HepG2 (cell line): ENCODE results near the gene PDZD2. TPM values are rescaled to one million over a fixed set of nuclear protein-coding genes. Genes with fewer than 3 reads are reported as not detected.

Source experiments
- ATAC-seq: fragments of 200-7000 bp; cut with Tn5 transposase; 3 replicates; pipeline ENCODE4 v1.9.1; 2020; ENCODE audit warnings: mild to moderate bottlenecking, moderate library complexity
- BruUV-seq: library from RNA; stranded (reverse); fragments of 400-500 nt; replicated peaks from 2 replicates; lab custom pipeline; 2021; lab: Mats Ljungman, UMichigan
- CTCF ChIA-PET: fragments of 300-600 bp; formaldehyde crosslinking; extraction: SDS; loops from one replicate; lab custom pipeline; 2021; ENCODE audit warnings: low total read pairs, inconsistent platforms, low intra/inter-chr PET ratio; lab: Yijun Ruan, JAX
- POLR2A ChIA-PET: fragments of 350-600 bp; sonication (Branson Sonifier 250); formaldehyde crosslinking; loops from one replicate; lab custom pipeline; 2020; ENCODE audit warnings: antibody characterized with exemption, inconsistent platforms; lab: Yijun Ruan, JAX
- DNase-seq: peaks from one replicate; pipeline ENCODE4 v3.0.0-alpha.2; 2015; ENCODE audit warnings: low spot score
- FAIRE-seq: peaks from 3 replicates; lab custom pipeline; 2011; peaks lifted over from hg19 to GRCh38; lab: Jason Lieb, UNC
- H2AFZ ChIP-seq: one replicate; pipeline ENCODE4 v1.6.1; 2011; ENCODE audit warnings: low read length, inconsistent platforms
- H3K27ac ChIP-seq: fragments of 300-600 bp; 3 replicates; pipeline ENCODE4 v1.8.0; 2011; ENCODE audit warnings: mixed run types, mild to moderate bottlenecking, mixed read lengths, low read length, inconsistent platforms; ENCODE audit not compliant: insufficient read depth; ENCODE audit errors: extremely low read length
- H3K27me3 ChIP-seq, 2 experiments: fragments of 200-600 bp in 1 of 2; 2 replicates in 1 of 2; 3 replicates in 1 of 2; pipeline versions ENCODE4 v1.6.0 to v1.8.0; 2011; ENCODE audit warnings: low read length in 2 of 2, mild to moderate bottlenecking in 2 of 2, moderate library complexity in 2 of 2, inconsistent platforms in 1 of 2; ENCODE audit not compliant: insufficient read depth in 2 of 2, control insufficient read depth in 1 of 2
- H3K36me3 ChIP-seq, 2 experiments: fragments of 200-600 bp in 1 of 2; replicated peaks in 1 of 2; 2 replicates in 1 of 2; 3 replicates in 1 of 2; pipeline versions ENCODE4 v1.5.1 to v1.8.0; 2011; ENCODE audit warnings: low read length in 2 of 2, inconsistent platforms in 1 of 2; ENCODE audit not compliant: insufficient read depth in 2 of 2, control insufficient read depth in 1 of 2
- H3K4me1 ChIP-seq: 2 replicates; pipeline ENCODE4 v1.5.1; 2012; ENCODE audit warnings: low read length, inconsistent platforms; ENCODE audit not compliant: insufficient read depth
- H3K4me2 ChIP-seq: 2 replicates; pipeline ENCODE4 v1.6.0; 2011; ENCODE audit warnings: low read depth, low read length, inconsistent platforms
- H3K4me3 ChIP-seq, 3 experiments: fragments of 200-600 bp in 1 of 3; sonication (generic), shearing (Covaris generic) in 1 of 3; replicated peaks in 1 of 3; 2 replicates each; pipeline ENCODE4 v1.5.1; 2011 to 2016; ENCODE audit warnings: low read length in 3 of 3, inconsistent platforms in 2 of 3, low read depth in 2 of 3, mild to moderate bottlenecking in 2 of 3, control low read depth in 1 of 3, mixed read lengths in 1 of 3; ENCODE audit not compliant: insufficient read depth in 1 of 3
- H3K79me2 ChIP-seq: one replicate; pipeline ENCODE4 v1.6.1; 2011; ENCODE audit warnings: low read length, inconsistent platforms; ENCODE audit not compliant: insufficient read depth
- H3K9ac ChIP-seq: 2 replicates; pipeline ENCODE4 v1.6.0; 2011; ENCODE audit warnings: mild to moderate bottlenecking, low read depth, low read length, inconsistent platforms; ENCODE audit not compliant: insufficient read depth
- H3K9me3 ChIP-seq: 2 replicates; pipeline ENCODE4 v1.5.1; 2012; ENCODE audit warnings: mild to moderate bottlenecking, low read length
- H4K20me1 ChIP-seq: 2 replicates; pipeline ENCODE4 v1.6.0; 2011; ENCODE audit warnings: inconsistent platforms, mild to moderate bottlenecking, low read length, moderate library complexity; ENCODE audit not compliant: insufficient read depth
- ATF3 ChIP-seq: sonication (generic); formaldehyde crosslinking; IDR thresholded peaks from 2 replicates; pipeline ENCODE4 v1.4.0; 2020; ENCODE audit warnings: missing genetic modification reagents
- HMG20A ChIP-seq: IDR thresholded peaks from 2 replicates; pipeline ENCODE4 v1.6.1; 2016; ENCODE audit warnings: borderline replicate concordance
- MBD4 ChIP-seq: IDR thresholded peaks from 2 replicates; pipeline ENCODE4 v1.6.1; 2012; ENCODE audit warnings: low read length, inconsistent platforms, borderline replicate concordance
- NFIB ChIP-seq: sonication (generic); formaldehyde crosslinking; IDR thresholded peaks from 2 replicates; pipeline ENCODE4 v1.9.0; 2021; ENCODE audit warnings: missing genetic modification reagents, mild to moderate bottlenecking, borderline replicate concordance
- PCBP2 ChIP-seq: fragments of 200-400 bp; formaldehyde crosslinking; optimal IDR thresholded peaks from 2 replicates; pipeline ENCODE3; 2018; ENCODE audit warnings: low read length, low read depth; ENCODE audit not compliant: poor library complexity, severe bottlenecking
- TMF1 ChIP-seq: sonication (generic); formaldehyde crosslinking; IDR thresholded peaks from 2 replicates; pipeline ENCODE4 v1.8.1; 2022; ENCODE audit warnings: low read depth, missing genetic modification reagents
- ZNF292 ChIP-seq: sonication (generic); formaldehyde crosslinking; IDR thresholded peaks from 2 replicates; pipeline ENCODE4 v1.8.1; 2022; ENCODE audit warnings: mild to moderate bottlenecking, low read depth, missing genetic modification reagents, borderline replicate concordance
- ZNF556 ChIP-seq: sonication (generic); formaldehyde crosslinking; IDR thresholded peaks from 2 replicates; pipeline ENCODE4 v1.4.0; 2020; ENCODE audit warnings: mild to moderate bottlenecking, missing genetic modification reagents, borderline replicate concordance
- WGBS: methylation state at CpG from one replicate; pipeline ENCODE4 v1.1.6; 2017; ENCODE audit warnings: low lambda C conversion rate; 5-methylcytosine and 5-hydroxymethylcytosine counted together
- in situ Hi-C: cut with HindIII; loops from 2 replicates; pipeline ENCODE4 v1.10.0; 2017; ENCODE audit warnings: low pct_unique_long_range_greater_than_20kb; ENCODE audit not compliant: extremely low pct_ligation_motif_present
- intact Hi-C: fragments of 100-400 bp; cut with micrococcal nuclease; formaldehyde crosslinking; loops from one replicate; pipeline ENCODE4 v1.10.0; 2022; ENCODE audit not compliant: unreplicated experiment
- polyA plus RNA-seq, 8 experiments: library from polyadenylated mRNA; depleted of rRNA in 3 of 8; stranded (reverse) in 7 of 8; unstranded in 1 of 8; fragments of >200 nt; fragmentation: Illumina TruSeq in 4 of 8; extraction: Trizol in 4 of 8; gene quantifications; 2 replicates each; pipeline versions ENCODE4 v1.2.1 to v1.2.3, GENCODE V29; 2011 to 2016; ENCODE audit warnings: low read depth in 4 of 8, missing spikeins in 1 of 8, mixed read lengths in 1 of 8; ENCODE audit not compliant: insufficient read depth in 1 of 8
- total RNA-seq, 5 experiments: library from RNA; depleted of rRNA; stranded (reverse); fragments of >200 nt; fragmentation: Illumina TruSeq; extraction: Trizol; gene quantifications; 2 replicates each; pipeline ENCODE4 v1.2.3, GENCODE V29; 2016; ENCODE audit warnings: low read depth in 1 of 5
- TF ChIP-seq, protein P1 (sequence below): sonication (generic); formaldehyde crosslinking; IDR thresholded peaks from 2 replicates; pipeline ENCODE4 v1.4.0; 2020; ENCODE audit warnings: mild to moderate bottlenecking, missing genetic modification reagents

PDZD2 gene
- total and polyA plus RNA-seq, 2 of the 13 experiments (the other 11 are each of a cell fraction or from before 2014, with no cell fraction given), result 0.04 TPM; not detected in 1

GRCh38 chr5:32031089-32031488 is 392.2 kb downstream of the PDZD2 start:
- no TSS peak for BruUV-seq
- Histone ChIP-seq H3K4me2 (no peak overlapping the region), H3K9me3 (no peaks in the 10 kb centered on the region), H3K4me1 (peaks cover 7% of the 10 kb centered on the region; the same call in 1 of the 2 replicates), H3K79me2 (no peaks in the 10 kb centered on the region), H3K36me3 (no peaks in the 10 kb centered on the region), H2AFZ (no peak overlapping the region), H3K27ac (no peak overlapping the region), H3K27me3 (peaks cover 2 to 32% of the 10 kb centered on the region in 2 experiments; a peak in 2 of 5 replicates), H3K9ac (no peak overlapping the region), H3K4me3 (no peak overlapping the region), H4K20me1 (no peaks in the 10 kb centered on the region)
- WGBS, result 42% methylated on average over 4 of the region's 4 CpGs
- DNase-seq (no peak), ATAC-seq (no peak), FAIRE-seq (no peak)
- intact Hi-C loops (no loop called here), in situ Hi-C loops (no loop called here)
- no peak for TF ChIP-seq PCBP2
- no peak for TF ChIP-seq HMG20A (CRISPR knock-in tag)
- no peak for TF ChIP-seq ZNF556 (CRISPR knock-in tag)
- no peak for TF ChIP-seq MBD4
- TF ChIP-seq NFIB (CRISPR knock-in tag), result no peak
- TF ChIP-seq, protein P1, sequence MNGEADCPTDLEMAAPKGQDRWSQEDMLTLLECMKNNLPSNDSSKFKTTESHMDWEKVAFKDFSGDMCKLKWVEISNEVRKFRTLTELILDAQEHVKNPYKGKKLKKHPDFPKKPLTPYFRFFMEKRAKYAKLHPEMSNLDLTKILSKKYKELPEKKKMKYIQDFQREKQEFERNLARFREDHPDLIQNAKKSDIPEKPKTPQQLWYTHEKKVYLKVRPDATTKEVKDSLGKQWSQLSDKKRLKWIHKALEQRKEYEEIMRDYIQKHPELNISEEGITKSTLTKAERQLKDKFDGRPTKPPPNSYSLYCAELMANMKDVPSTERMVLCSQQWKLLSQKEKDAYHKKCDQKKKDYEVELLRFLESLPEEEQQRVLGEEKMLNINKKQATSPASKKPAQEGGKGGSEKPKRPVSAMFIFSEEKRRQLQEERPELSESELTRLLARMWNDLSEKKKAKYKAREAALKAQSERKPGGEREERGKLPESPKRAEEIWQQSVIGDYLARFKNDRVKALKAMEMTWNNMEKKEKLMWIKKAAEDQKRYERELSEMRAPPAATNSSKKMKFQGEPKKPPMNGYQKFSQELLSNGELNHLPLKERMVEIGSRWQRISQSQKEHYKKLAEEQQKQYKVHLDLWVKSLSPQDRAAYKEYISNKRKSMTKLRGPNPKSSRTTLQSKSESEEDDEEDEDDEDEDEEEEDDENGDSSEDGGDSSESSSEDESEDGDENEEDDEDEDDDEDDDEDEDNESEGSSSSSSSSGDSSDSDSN (CRISPR knock-in tag), result no peak
- no peak for TF ChIP-seq ATF3 (CRISPR knock-in tag)
- TF ChIP-seq ZNF292, result no peak
- no peak for TF ChIP-seq TMF1 (CRISPR knock-in tag)
- ChIA-PET POLR2A (no interaction called here), CTCF (no interaction called here)
